WI38 (cell line): ENCODE results near the gene EFR3B.

ENCODE experiments used
- H3K4me3 ChIP-seq: 2 replicates; pipeline ENCODE4 v1.5.1; 2011; ENCODE audit warnings: low read depth, mild to moderate bottlenecking, control low read depth, low read length
- TF ChIP-seq, protein P1 (sequence below): IDR thresholded peaks from 2 replicates; pipeline ENCODE4 v1.5.1; 2012; ENCODE audit warnings: low read depth, mild to moderate bottlenecking, control low read depth, low read length

Gene EFR3B

DNA sequence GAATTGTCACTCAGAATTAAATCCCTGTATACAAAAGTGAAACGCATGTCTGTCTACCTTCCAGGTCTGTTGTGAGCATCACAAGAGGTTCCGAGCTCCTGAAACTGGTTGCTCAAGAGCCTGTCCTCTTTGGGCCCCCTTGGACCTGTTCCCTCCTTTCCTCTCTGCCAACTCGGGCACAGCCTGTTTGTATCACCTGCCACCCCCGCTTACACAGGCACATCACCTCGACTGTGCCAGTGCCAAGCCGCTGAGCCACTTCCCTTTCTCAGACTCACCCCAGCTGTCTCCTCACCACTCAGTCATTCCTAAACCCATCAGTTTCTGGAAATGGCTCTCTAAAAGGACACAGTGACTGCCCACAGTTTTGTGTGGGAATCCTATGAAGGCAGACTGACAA, 3.1 kb downstream of the EFR3B start:
- no peak overlapping the region for H3K4me3 ChIP-seq
- TF ChIP-seq, protein P1, sequence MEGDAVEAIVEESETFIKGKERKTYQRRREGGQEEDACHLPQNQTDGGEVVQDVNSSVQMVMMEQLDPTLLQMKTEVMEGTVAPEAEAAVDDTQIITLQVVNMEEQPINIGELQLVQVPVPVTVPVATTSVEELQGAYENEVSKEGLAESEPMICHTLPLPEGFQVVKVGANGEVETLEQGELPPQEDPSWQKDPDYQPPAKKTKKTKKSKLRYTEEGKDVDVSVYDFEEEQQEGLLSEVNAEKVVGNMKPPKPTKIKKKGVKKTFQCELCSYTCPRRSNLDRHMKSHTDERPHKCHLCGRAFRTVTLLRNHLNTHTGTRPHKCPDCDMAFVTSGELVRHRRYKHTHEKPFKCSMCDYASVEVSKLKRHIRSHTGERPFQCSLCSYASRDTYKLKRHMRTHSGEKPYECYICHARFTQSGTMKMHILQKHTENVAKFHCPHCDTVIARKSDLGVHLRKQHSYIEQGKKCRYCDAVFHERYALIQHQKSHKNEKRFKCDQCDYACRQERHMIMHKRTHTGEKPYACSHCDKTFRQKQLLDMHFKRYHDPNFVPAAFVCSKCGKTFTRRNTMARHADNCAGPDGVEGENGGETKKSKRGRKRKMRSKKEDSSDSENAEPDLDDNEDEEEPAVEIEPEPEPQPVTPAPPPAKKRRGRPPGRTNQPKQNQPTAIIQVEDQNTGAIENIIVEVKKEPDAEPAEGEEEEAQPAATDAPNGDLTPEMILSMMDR, result no peak

DNA sequence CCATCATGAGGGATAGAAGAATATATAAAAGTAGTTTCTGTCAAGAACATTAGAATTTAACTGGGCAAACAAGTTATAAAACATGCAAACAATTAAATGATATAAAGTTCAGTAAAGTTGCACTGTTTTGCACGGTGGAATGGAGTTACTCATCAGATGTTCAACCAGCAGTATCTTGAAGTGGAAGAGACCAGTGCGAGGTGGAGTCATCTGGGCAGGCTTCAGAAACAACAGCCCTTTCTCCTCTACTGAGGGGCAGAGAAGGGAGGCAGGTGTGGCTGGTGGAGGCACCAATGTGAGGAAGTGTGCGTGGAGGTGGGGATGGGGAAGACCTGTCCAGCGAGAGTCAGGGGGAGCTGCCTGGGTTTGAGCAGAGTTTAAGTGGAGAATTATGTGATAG, 7.5 kb downstream of the EFR3B start:
- TF ChIP-seq, protein P1, result no peak
- no peak overlapping the region for H3K4me3 ChIP-seq

DNA sequence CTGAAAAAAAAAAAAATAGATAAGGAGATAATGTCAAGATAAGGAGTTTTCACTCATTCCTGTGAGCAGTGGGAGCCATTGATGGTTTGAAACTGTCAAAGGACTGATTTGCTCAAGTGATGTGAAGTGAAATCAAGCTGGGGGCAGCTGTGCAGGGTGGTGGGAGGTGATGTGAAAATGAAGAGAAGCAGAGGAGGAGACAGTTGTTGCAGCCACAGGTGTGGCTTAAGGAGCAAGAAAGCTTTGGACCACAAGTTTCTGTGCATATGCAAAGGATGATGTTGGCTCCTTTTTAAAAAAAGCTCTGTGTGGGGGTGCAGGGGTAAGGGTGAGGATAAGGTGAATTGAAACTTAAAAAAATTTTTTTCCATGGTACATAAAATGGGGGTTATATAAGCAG, 8.3 kb downstream of the EFR3B start:
- TF ChIP-seq, protein P1, result no peak
- H3K4me3 ChIP-seq, result no peak overlapping the region

DNA sequence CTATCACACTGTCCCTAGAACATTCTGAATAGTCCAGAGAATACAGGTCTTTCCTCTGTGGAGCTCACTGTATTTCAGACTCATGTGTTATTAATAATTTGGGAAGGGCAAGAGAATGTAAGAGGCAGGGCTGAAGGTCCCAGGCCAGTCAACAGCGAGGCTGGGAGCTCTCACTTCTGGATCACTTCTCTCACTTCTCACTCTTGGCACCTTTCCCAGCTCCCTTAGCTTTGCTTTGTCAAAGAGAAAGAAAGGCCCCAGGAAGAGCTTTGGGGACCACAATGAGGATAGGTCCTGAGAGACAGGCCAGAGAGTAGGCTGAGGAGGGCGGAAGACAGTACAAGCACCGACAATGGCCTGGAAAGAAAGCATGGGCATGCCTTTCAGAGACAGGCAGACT, 11.2 kb downstream of the EFR3B start:
- no peak overlapping the region for H3K4me3 ChIP-seq
- TF ChIP-seq, protein P1, result no peak

DNA sequence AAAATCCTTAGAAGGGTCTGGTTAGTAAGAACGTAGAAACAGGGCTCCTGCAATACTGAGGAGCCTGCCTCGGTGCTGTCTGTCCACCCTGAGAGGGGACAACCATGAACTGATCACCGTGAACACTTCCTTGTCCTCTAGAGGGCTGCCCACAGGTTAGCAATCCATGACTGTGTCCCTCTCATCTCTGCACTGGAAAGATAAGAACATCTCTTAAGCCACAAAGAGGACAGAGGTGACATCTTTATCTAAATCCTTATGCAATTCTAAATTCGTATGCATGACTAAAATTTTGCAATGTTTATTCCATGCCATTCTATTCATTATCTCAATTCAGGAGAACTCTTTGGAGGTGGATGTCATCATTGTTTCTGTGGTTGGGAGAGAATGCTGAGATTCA, 12.8 kb downstream of the EFR3B start:
- TF ChIP-seq, protein P1, result no peak
- H3K4me3 ChIP-seq, result no peak overlapping the region

DNA sequence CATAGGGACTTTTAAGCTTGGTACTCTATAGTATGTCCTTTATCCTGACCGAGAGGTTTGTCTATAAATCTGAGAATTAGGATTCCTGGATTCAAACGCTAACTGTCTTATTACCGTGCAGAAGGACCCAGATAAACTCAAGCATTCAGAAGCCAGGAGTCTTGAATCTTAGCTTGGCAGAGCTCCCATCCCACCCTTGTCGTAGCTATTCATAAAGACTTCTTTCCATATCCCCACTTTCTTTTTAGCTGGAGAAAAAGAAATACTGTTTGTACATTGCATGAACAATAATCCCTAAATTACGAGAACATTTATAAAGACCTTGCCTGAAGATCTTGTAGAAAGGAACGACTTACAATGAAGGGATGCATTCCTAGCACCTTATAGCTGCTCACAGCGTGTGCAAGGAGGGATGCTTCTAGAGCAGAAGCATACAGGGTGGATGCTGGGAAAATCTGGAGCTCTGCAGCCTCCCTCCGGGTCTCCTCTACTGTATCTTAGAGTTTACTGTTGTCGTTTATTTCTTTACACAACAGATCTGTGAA, 13.6 kb downstream of the EFR3B start:
- no peak overlapping the region for H3K4me3 ChIP-seq
- TF ChIP-seq, protein P1, result no peak

DNA sequence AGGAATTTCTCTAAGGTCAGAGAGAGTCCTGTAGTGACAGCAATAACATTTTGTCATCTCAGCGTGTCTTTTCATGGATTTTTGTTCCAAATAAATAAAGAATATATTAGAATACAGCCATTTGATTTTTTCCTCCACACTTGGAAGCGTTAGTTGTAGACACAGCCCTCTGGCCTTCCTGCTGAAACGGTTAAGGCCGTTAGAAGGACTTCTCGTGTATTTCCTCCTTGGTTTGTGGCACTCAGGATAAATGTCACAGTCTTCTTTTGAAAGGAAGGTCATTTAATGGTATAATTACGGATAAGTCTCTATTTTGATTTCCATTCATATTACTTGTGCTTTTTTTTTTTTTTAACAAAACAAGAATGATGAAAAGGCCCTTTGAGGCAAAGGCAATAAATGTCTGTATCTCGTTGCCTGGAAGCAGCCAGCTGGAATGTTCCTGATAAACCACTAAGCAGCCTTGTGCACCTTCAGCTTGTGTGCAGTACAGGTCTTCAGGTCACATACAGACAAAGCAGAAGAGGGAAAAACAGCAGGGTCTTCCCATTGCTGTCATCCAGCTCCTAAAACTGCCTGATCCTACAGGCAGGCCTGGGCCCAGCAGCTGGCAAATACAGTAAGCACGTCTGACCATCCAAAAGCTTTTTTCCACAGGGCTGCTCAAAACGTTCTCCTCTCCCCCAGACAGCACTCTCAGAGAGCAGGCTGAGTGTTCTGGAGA, 14.4 kb downstream of the EFR3B start:
- TF ChIP-seq, protein P1, result no peak
- H3K4me3 ChIP-seq, result no peak overlapping the region
